GM11168 (cell line): ENCODE measurements around the gene SIAE.
"Not testable (repeated sequence)": the region's sequence is repeated elsewhere in the genome, so short reads cannot be mapped to it uniquely, and the experiment has no call there.

Experiments used
- in situ Hi-C: fragments of 300-500 bp; cut with MboI; formaldehyde crosslinking; loops from one replicate; pipeline ENCODE4 v1.12.0; 2022; ENCODE audit warnings: low sequenced_read_pairs; ENCODE audit not compliant: unreplicated experiment

The SIAE gene

GRCh38 chr11:124633355-124633754 lies 40.2 kb downstream of the SIAE start:
- in situ Hi-C loops: no loop called here

- in situ Hi-C loops: no loop called here
Observed at GRCh38 chr11:124629961-124630360, 43.6 kb downstream of the SIAE start.

- in situ Hi-C loops: no loop called here
Observed at GRCh38 chr11:124627546-124627945, 46.0 kb downstream of the SIAE start.

- in situ Hi-C loops: no loop called here
Observed at GRCh38 chr11:124625504-124626168, 47.9 kb downstream of the SIAE start.

- in situ Hi-C loops: no loop called here
Observed at GRCh38 chr11:124623861-124624525, 49.5 kb downstream of the SIAE start.

- in situ Hi-C loops: no loop called here
Observed at GRCh38 chr11:124622531-124623451, 50.7 kb downstream of the SIAE start, which contains the start of gene TBRG1. TBRG1 (plus strand) TSS chr11:124622864; CDS start chr11:124623084, 220 bp downstream.

GRCh38 chr11:124618863-124619262 lies 54.7 kb downstream of the SIAE start:
- in situ Hi-C loops: no loop called here

GRCh38 chr11:124612567-124613246 lies 60.8 kb downstream of the SIAE start:
- in situ Hi-C loops: no loop called here

GRCh38 chr11:124612045-124612444 lies 61.5 kb downstream of the SIAE start:
- in situ Hi-C loops: no loop called here

GRCh38 chr11:124611064-124611463 lies 62.5 kb downstream of the SIAE start, which contains the start of gene PANX3:
PANX3 (plus strand) TSS chr11:124611428; CDS start chr11:124611557, 129 bp downstream.
- in situ Hi-C loops: no loop called here

GRCh38 chr11:124610295-124610694 lies 63.2 kb downstream of the SIAE start:
- in situ Hi-C loops: no loop called here

GRCh38 chr11:124608147-124608546 lies 65.4 kb downstream of the SIAE start:
- in situ Hi-C loops: no loop called here

GRCh38 chr11:124605719-124606118 lies 67.8 kb downstream of the SIAE start:
- in situ Hi-C loops: no loop called here

- in situ Hi-C loops: not testable (repeated sequence)
Observed at GRCh38 chr11:124602723-124603122, 70.8 kb downstream of the SIAE start.

GRCh38 chr11:124602193-124602592 lies 71.3 kb downstream of the SIAE start:
- in situ Hi-C loops: no loop called here

- in situ Hi-C loops: no loop called here
Observed at GRCh38 chr11:124600621-124601320, 72.8 kb downstream of the SIAE start.

GRCh38 chr11:124597626-124598025 lies 75.9 kb downstream of the SIAE start:
- in situ Hi-C loops: loop anchor here (25.0 kb wide), 1 partner anchor 535 kb away; no protein-coding TSS in a partner anchor

GRCh38 chr11:124595302-124595701 lies 78.2 kb downstream of the SIAE start:
- in situ Hi-C loops: loop anchor here (25.0 kb wide), 1 partner anchor 533 kb away; no protein-coding TSS in a partner anchor

GRCh38 chr11:124592627-124593026 lies 80.9 kb downstream of the SIAE start:
- in situ Hi-C loops: loop anchor here (25.0 kb wide), 1 partner anchor 530 kb away; no protein-coding TSS in a partner anchor
